ENCODE data around the gene NAA10.

The NAA10 gene

GRCh38 chrX:153938226-153938786 is 3.5 kb upstream of the NAA10 start:
- ChIA-PET POLR2A (ENCODE audit: low non-redundant PET) (no interaction called here), CTCF (interaction anchor here (0.7 to 1.1 kb wide), 2 partner anchors 11 to 54 kb away, joined by 3 to 4 read pairs; no protein-coding TSS in a partner anchor)
- no peak overlapping the region for H3K27ac ChIP-seq
- no peak for DNase-seq (ENCODE audit: low spot score)
- TF ChIP-seq CTCF (conservative IDR thresholded peaks at IDR 0.05; ENCODE audit: low read depth), result no peak

- ChIA-PET POLR2A (ENCODE audit: low non-redundant PET) (no interaction called here), CTCF (interaction anchor here (0.6 kb wide), 1 partner anchor 13 kb away, joined by 3 read pairs; no protein-coding TSS in a partner anchor)
- no peak for DNase-seq (ENCODE audit: low spot score)
- H3K27ac ChIP-seq, result no peak overlapping the region
- TF ChIP-seq CTCF (conservative IDR thresholded peaks at IDR 0.05; ENCODE audit: low read depth), result no peak
These were observed 2.2 kb upstream of the NAA10 start for GRCh38 chrX:153937056-153937455.

GRCh38 chrX:153935326-153935851 is 552 bp upstream of the NAA10 start:
- ChIA-PET POLR2A (ENCODE audit: low non-redundant PET) (interaction anchor here (0.8 kb wide), 1 partner anchor 12 kb away, joined by 3 read pairs; no protein-coding TSS in a partner anchor), CTCF (no interaction called here)
- H3K27ac ChIP-seq, result peak overlapping the region; percentile 66
- no peak for TF ChIP-seq CTCF (conservative IDR thresholded peaks at IDR 0.05; ENCODE audit: low read depth)
- DNase-seq (ENCODE audit: low spot score), result no peak

GRCh38 chrX:153934148-153934761 is 582 bp downstream of the NAA10 start:
- no peak for TF ChIP-seq CTCF (conservative IDR thresholded peaks at IDR 0.05; ENCODE audit: low read depth)
- peak overlapping the region; percentile 66 for H3K27ac ChIP-seq
- POLR2A ChIA-PET (ENCODE audit: low non-redundant PET), result no interaction called here
- no peak for DNase-seq (ENCODE audit: low spot score)
- CTCF ChIA-PET, result no interaction called here

GRCh38 chrX:153933748-153934147 is 1.1 kb downstream of the NAA10 start:
- H3K27ac ChIP-seq, result peak overlapping the region; percentile 66

More at GRCh38 chrX:153933748-153934147, 1.1 kb downstream of the NAA10 start:
- CTCF ChIA-PET, result no interaction called here
- POLR2A ChIA-PET (ENCODE audit: low non-redundant PET), result no interaction called here
- no peak for DNase-seq (ENCODE audit: low spot score)
- no peak for TF ChIP-seq CTCF (conservative IDR thresholded peaks at IDR 0.05; ENCODE audit: low read depth)
